ENCODE results near the gene ZMYND8.

Gene ZMYND8

DNA sequence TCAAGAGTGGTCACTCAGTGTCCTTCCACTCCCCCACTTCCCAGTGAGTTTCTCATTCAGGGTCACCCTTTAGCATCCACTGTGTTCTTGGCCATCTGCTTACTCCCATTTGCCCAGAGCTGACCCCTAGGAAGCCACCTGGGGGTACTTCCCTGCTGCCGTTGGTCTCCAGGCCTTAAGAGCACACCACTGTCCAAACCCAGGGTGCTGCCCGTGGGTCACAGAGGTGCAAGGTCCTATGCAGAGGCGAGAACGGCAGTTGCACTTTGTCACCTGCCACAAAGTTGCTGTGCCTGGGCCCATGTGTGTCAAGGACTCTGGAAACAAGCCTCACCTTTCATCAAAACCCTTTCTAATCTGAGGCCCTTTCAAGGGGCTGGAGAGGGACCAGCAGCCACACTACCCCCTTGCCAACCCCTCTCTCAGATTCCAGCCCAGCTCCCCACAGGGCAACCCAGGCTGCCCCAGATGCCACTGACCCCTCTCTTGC lies 191.1 kb downstream of the ZMYND8 start:
- no peak for DNase-seq

DNA sequence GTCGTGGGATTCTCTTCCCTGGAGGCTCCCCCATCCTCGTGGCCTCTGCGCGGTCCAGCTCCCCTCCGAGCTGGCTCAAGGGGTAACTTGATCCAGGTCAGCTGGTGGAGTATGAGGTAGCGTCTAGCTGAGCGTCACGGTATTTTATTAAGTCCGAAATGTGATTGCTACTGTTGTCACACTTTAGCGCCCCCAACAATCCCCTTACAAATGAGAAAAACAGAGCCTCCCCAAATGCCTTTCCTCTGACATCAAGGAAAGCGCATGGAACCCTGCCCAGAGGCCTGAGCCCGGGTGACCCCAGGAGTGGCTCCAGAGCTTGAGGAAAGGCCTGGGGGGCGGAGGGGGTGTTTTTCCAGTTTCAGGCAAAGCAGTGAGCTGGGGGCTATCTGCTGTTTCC lies 192.4 kb downstream of the ZMYND8 start:
- no peak for DNase-seq

DNA sequence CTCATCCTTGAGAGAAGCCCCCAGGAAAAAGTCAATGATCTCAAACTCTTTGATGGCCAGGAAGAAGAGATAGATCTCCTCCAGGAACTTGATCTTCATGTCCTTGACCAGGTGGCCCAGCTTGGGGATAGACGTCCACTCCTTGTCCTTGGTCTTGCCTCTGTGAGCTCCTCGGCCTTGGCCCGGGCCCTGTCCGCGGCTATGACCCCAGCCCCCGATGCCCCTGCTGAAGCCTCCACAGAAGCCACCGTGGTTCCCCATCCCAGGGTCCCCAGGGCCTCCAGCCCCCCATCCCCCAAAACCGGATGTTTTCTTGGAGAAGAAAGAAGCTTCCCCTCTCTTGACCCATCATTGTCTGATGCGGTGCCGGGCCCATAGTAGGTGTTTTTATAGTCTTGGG lies 195.1 kb downstream of the ZMYND8 start:
- DNase-seq = no peak

GRCh38 chr20:47160992-47161391 lies 195.5 kb downstream of the ZMYND8 start:
- no peak for DNase-seq

DNA sequence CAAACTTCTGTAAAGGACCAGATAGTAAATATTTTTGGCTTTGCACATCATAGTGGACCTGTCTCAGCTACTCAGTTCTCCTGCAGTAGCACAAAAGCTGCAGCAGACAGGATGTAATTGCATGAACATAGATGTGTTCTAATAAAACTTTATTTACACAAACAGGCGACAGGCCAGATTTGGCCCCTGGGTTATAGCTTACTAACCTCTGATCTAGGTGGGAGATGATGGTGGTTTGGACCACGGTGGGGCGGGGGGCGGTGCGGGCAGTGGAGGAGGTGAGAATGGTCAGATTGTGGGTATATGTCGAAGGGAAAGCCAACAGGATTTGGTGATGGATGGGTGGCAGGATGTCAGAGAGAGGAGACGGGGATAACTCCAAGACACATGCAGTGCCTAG lies 196.3 kb downstream of the ZMYND8 start:
- no peak for DNase-seq

Data from activated CD4-positive, alpha-beta T cell treated with anti-CD3 and anti-CD28 coated beads, Interleukin-2, amount 50 U/mL, for 48 hours (primary cell).